Stimulated activated naive CD8-positive, alpha-beta T cell treated with anti-CD3 and anti-CD28 coated beads, Interleukin-15, amount 100 ng/mL, for 72 hours (primary cell): Measurements from ENCODE around the gene ZCCHC14.

Experiments used
- ATAC-seq: fragments of 150-1000 bp; cut with Tn5 transposase; 2 replicates; pipeline ENCODE4 v1.10.0; 2021; ENCODE audit warnings: mild to moderate bottlenecking, moderate library complexity
- DNase-seq, 2 donors: peaks; one replicate each; pipeline ENCODE4 v3.0.0; 2021 to 2022
- H3K27ac Mint-ChIP-seq, 2 donors: one replicate each; pipeline ENCODE4 v1.8.0; 2022; ENCODE audit warnings: mild to moderate bottlenecking in 2 of 2, mixed read lengths in 2 of 2, moderate library complexity in 2 of 2
- H3K27me3 Mint-ChIP-seq: one replicate; pipeline ENCODE4 v1.8.0; 2022; ENCODE audit warnings: mixed read lengths
- H3K4me1 Mint-ChIP-seq: one replicate; pipeline ENCODE4 v1.8.0; 2022; ENCODE audit warnings: mild to moderate bottlenecking, mixed read lengths
- H3K4me3 Mint-ChIP-seq, 2 donors: one replicate each; pipeline ENCODE4 v1.8.0; 2022; ENCODE audit warnings: mild to moderate bottlenecking in 2 of 2, mixed read lengths in 2 of 2, moderate library complexity in 1 of 2
- H3K9me3 Mint-ChIP-seq, 2 donors: one replicate each; pipeline ENCODE4 v1.8.0; 2022; ENCODE audit warnings: mixed read lengths in 2 of 2

The ZCCHC14 gene

DNA sequence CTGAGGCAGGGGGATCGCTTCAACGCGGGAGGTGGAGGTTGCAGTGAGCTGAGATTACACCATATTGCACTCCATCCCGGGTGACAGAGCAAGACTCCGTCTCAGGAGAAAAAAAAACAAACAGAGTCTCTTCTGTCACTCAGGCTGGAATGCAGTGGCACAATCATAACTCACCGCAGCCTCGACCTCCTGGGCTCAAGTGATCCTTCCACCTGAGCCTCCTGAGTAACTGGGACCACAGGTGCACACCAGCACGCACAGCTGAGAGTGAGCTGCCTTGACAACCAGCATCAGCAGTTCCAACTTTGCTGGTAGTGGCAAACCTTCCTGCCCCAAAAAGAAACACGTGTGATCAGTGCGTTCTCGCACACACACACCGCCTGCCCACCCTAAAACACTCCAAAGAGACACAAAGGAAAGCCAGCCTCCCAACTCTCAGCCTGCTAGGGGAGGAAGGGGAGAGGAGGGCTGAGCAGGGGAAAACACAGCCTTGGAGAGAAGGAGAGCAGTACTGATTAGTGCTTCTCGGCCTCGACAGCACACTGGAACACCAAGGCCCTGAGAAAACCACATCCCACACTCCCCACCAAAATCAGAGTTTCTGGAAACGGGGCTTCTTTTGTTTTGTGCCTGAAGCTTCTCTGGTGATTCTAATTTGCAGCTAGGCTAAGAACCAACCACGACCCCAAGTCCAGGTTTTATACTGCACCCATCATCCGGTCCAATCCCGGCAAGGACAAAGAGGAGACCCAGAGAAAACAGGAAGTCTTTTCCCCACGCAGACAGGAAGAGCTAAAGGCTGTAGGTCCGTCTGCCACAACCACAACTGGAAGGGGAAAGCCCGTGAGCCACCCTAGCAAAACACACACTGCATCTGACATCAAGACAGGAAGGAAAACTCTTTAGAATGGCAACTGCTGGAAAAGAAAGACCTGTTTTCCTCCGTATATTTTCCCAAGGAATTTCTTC, 28.8 kb downstream of the ZCCHC14 start:
- H3K4me1 Mint-ChIP-seq: peaks cover 56% of the 10 kb centered on the region
- peak overlapping the region; percentile 78 to 87 for H3K4me3 Mint-ChIP-seq
- ATAC-seq (peak; percentile 79), DNase-seq (peak; percentile 28 to 50)
- H3K9me3 Mint-ChIP-seq: no peaks in the 10 kb centered on the region
- H3K27me3 Mint-ChIP-seq: no peaks in the 10 kb centered on the region
- H3K27ac Mint-ChIP-seq: peak overlapping the region; percentile 4 to 82

DNA sequence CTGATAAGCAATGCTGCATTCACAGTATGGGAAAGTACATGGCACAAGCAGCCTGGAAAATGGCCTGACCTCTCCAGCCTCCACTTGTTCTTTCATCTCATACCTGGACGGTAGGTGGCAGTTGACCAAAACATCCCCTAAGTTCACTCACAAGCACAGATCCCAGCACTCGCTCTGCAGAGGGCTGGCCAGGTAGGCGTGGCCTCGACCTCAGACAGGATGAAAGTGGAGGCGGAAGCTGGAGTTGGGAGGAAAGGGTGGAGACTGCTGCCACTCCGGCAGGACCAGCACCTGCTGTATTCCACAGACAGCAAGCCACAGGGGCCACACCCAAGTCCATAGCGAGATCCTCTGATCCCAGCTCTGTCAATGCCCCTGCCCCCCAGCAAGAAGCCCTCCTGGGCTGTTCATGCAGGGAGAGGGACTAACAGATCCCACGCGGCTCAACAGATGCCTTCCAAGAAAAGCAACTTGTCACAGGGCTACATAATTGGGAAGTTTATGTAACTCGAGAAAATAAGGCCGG, 31.3 kb downstream of the ZCCHC14 start:
- ATAC-seq (no peak), DNase-seq (no peak)
- Mint-ChIP-seq H3K4me1 (peaks cover 72% of the 10 kb centered on the region), H3K4me3 (no peak overlapping the region), H3K27me3 (no peaks in the 10 kb centered on the region), H3K9me3 (no peaks in the 10 kb centered on the region), H3K27ac (no peak overlapping the region)

DNA sequence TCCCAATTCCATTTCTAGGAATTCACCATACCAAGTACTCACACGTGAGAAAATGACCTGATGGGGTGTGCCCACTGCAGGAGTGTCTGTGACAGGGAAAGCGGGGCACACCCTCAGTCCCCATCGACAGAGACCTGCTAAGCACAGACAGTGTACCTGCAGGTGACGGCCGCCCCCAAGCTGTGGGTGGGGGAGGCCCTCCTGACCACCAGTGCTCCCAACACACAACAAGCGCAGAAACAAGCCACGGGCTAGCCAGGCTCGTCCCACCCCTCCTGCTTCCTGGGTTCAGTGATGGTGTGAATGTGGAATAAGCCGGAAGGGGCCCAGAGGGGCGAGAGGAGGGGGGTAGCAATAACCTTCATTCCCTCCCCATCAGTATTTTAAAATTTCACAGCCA, 31.9 kb downstream of the ZCCHC14 start:
- peaks cover 66% of the 10 kb centered on the region for H3K4me1 Mint-ChIP-seq
- H3K27ac Mint-ChIP-seq: no peak overlapping the region
- H3K9me3 Mint-ChIP-seq: no peaks in the 10 kb centered on the region
- no peak for ATAC-seq
- no peaks in the 10 kb centered on the region for H3K27me3 Mint-ChIP-seq
- no peak overlapping the region for H3K4me3 Mint-ChIP-seq
- DNase-seq: no peak

DNA sequence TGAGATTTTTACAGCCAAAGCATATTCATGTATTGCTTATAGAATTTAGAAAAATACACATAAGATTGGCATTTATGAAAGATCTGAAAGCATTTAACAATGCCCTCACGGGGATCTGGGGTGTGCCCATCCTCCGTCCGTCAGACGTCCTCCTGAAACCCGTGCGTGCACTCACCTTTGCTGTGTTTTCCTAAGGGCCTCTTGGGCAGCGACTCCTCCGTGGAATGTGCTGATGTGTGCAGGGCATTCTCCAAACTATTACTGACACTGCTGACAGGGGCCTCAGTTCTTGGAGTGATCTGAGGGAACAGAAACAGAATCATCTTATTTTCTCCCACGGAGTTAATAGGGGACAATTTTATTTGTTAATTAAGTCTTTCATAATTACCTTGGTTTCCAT, 33.0 kb downstream of the ZCCHC14 start:
- Mint-ChIP-seq H3K9me3 (no peaks in the 10 kb centered on the region), H3K4me3 (no peak overlapping the region), H3K27ac (no peak overlapping the region), H3K4me1 (peaks cover 56% of the 10 kb centered on the region), H3K27me3 (no peaks in the 10 kb centered on the region)
- ATAC-seq (no peak), DNase-seq (no peak)

DNA sequence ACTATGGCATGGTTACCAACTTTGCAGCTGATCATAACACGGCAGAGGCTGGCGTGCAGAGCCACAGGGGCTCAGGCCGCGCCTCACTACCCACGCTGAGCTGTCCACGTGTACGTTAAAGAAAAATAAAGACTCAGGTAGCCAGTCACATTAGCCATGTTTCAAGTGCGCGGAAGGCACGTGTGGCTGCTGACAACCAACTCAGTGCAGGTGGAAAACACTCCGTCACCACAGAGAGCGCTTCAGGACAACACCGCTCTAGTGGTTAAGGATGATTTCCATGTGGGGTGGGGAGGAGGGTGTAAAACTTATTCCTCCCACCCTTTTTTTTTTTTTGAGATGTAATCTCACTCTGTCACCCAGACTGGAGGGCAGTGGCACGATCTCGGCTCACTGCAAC, 33.8 kb downstream of the ZCCHC14 start:
- no peak for ATAC-seq
- Mint-ChIP-seq H3K9me3 (no peaks in the 10 kb centered on the region), H3K4me1 (peaks cover 48% of the 10 kb centered on the region), H3K27me3 (no peaks in the 10 kb centered on the region), H3K27ac (no peak overlapping the region), H3K4me3 (no peak overlapping the region)
- no peak for DNase-seq

DNA sequence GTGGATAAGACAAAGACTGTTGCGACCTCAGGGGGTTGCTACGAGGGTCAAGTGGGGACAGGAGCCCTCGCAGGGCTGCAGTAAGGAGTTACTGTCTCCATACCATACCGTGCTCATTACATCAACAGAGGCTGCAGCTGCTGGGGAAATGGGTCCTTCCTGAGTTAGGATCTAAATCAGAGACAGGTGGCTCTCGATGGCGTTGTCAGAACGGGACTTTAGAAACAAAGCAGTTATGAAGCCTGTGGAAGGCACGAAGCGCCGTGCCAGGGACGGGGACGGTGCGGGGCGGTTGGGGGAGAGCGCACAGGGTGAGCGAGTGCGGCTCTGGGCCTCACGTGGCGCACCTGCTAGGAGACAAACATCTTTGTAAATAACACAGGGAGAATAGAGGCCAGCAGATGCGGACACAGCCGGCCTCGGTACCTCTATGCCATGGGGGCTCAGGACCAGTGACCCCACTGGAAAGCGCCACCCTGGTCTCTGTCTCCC, 34.4 kb downstream of the ZCCHC14 start:
- H3K9me3 Mint-ChIP-seq: no peaks in the 10 kb centered on the region
- no peak overlapping the region for H3K4me3 Mint-ChIP-seq
- ATAC-seq (no peak), DNase-seq (no peak)
- H3K27ac Mint-ChIP-seq: no peak overlapping the region
- peaks cover 42% of the 10 kb centered on the region for H3K4me1 Mint-ChIP-seq
- H3K27me3 Mint-ChIP-seq: no peaks in the 10 kb centered on the region

DNA sequence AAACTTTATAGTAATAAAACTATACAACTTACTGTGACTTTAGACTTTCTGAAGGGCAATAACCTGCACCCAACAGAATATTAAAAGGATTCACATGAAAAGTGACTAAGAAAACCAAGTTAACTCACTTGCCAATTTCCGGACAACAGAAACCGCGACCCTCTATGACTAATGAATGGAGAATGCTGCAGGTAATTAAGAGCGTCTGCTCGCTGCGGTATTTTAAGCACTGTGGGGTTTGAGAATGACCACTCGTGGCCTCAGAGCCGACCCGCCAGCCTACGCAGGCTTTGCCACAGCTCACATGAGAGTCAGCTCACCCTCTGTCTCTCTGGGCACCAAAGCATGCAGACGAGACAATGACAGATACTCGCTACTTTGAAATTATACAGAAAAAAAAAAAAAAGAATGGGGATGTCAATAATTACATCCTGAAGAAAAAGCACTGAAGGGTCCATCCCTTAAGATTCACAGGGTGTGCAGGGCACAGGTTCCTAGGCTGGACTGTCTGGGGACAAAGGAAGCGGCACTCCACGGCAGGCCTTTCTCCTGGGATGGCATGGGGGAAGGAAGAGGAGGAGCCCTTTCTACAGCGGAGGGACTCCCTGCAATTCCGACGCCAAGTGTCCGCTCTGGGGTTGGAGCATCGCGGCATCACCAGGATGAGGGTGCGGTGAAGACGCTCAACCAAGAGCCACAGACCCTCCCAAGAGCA, 35.0 kb downstream of the ZCCHC14 start:
- Mint-ChIP-seq H3K27ac (peak overlapping the region; percentile 68 to 82), H3K9me3 (no peaks in the 10 kb centered on the region), H3K27me3 (no peaks in the 10 kb centered on the region), H3K4me3 (peak overlapping the region; percentile 44 to 54), H3K4me1 (peaks cover 36% of the 10 kb centered on the region)
- DNase-seq: peak in 1 of 2 donors; percentile 71
- ATAC-seq: peak; percentile 91

DNA sequence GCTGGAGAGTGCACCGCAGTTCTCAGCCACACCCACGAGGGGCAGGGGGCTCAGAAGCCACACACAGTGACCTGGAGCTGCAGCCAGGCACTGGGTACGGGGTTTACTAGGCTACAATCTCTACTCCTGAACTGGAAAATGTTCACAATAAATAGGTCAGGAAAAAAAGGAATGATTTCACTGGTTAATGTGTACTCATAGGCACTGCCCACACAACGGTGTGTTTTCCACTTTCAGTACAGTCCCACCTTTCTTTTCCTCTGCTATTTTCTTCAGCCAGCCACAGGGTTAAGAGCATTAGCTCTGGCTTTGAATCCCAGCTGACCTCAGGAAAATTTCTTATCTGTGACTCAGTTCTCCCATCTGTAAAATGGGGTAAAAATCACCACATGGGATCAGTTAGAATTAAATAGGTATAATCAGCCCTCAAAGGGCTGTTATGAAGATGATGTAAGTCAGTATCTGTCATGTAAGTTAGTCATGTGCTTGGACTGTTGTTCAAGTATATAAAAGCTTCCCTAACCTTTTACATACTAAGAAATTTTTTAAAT, 35.7 kb downstream of the ZCCHC14 start:
- Mint-ChIP-seq H3K27me3 (no peaks in the 10 kb centered on the region), H3K4me3 (peak overlapping the region in 1 of 2 donors; percentile 34), H3K9me3 (no peaks in the 10 kb centered on the region), H3K27ac (peak overlapping the region; percentile 68 to 82), H3K4me1 (peaks cover 29% of the 10 kb centered on the region)
- ATAC-seq (peak; percentile 67), DNase-seq (no peak)

DNA sequence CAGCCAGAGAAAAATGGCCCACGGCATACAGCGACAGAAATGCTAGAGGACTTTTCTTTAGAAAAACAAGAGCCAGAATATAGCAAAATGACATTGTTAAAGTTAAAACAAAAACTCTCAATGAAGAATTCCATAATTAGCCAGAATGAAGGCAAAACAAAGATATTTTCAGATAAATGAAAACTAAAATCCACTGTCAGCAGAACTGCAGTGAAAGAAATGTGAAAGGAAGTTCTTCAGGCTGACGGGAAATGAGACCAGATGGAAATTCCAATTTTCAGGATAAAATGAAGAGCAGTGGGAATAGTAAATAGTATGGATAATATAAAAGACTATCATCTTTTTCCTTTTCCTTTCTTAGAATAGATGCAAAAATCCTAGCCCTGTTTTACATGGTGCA, 38.4 kb downstream of the ZCCHC14 start:
- Mint-ChIP-seq H3K27me3 (no peaks in the 10 kb centered on the region), H3K4me1 (peaks cover 22% of the 10 kb centered on the region), H3K4me3 (no peak overlapping the region), H3K9me3 (no peaks in the 10 kb centered on the region), H3K27ac (no peak overlapping the region)
- ATAC-seq (no peak), DNase-seq (no peak)

DNA sequence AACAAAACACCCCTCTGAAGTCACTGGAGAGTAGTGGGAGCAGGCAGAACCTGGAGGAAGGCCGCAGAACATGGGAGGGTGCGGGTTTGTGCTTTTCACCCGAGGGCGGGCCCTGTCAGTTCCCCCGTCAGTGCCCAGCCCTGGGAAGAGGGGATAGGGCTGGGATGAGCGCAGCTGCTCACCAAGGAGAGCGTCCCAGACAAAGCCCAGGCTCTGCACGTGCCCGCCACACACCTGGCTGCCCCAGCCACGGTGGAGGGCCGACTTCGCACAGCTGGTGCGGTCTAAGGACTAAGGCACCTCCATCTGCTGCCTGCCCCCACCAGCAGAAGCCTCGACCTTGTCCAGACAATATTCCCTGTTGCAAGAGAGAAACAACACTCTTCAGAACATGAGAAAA, 39.5 kb downstream of the ZCCHC14 start:
- no peak overlapping the region for H3K27ac Mint-ChIP-seq
- H3K27me3 Mint-ChIP-seq: no peaks in the 10 kb centered on the region
- H3K4me1 Mint-ChIP-seq: peaks cover 21% of the 10 kb centered on the region
- DNase-seq (no peak), ATAC-seq (no peak)
- H3K9me3 Mint-ChIP-seq: no peaks in the 10 kb centered on the region
- H3K4me3 Mint-ChIP-seq: no peak overlapping the region

DNA sequence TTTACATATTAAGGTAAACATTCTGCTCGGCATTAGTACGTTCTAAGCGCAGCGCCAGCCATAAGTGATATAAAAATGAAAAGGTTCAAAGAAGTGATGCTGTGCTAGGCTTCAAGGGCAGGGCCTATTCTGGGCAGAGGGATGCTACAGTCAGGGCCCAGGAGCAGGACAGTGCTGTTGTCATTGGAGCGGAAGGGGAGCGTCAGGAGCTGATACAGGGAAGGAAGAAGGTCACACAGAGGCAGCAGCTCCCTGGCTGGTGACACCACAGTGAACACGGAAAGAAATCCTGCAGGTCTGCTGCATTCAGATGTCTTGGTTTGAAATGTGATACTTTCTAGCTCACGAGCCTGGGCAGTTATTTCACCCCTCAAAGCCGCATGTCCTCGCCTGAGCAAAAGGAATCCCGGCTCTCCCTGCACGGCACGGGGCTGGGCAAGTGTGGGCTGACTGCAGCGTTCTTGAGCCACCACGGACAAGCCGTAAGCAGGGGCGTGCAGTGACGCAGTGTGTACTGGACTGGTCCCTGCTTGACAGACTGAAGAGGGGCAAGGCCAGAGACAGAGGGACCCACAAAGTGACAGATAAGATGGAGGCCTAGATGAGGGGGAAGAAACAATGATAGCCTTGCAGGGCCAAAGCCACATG, 41.1 kb downstream of the ZCCHC14 start:
- no peak overlapping the region for H3K4me3 Mint-ChIP-seq
- H3K27me3 Mint-ChIP-seq: no peaks in the 10 kb centered on the region
- DNase-seq (no peak), ATAC-seq (no peak)
- no peak overlapping the region for H3K27ac Mint-ChIP-seq
- no peaks in the 10 kb centered on the region for H3K9me3 Mint-ChIP-seq
- H3K4me1 Mint-ChIP-seq: peaks cover 6% of the 10 kb centered on the region

DNA sequence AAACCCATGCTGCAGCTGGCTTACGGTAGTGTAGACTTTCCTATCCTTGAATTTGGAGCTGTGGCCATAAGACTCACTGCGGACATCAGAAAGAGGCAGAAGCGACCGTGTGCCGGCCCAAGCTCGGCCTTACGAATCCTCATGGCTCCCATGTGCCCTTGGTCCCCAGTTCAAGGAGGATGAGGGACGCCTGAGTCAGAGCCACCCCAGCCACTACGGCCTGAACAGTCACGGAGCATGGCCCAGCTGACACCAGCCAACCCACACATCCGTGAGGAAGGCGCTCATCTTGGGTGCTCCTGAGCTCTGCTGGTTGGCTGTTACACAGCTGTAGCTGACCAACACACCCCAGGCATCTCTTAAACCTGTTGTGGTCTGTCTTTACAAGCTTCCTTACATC, 44.0 kb downstream of the ZCCHC14 start:
- no peaks in the 10 kb centered on the region for H3K27me3 Mint-ChIP-seq
- H3K27ac Mint-ChIP-seq: no peak overlapping the region
- no peak for ATAC-seq
- H3K4me1 Mint-ChIP-seq: peaks cover 6% of the 10 kb centered on the region
- DNase-seq: no peak
- H3K4me3 Mint-ChIP-seq: no peak overlapping the region
- no peaks in the 10 kb centered on the region for H3K9me3 Mint-ChIP-seq

DNA sequence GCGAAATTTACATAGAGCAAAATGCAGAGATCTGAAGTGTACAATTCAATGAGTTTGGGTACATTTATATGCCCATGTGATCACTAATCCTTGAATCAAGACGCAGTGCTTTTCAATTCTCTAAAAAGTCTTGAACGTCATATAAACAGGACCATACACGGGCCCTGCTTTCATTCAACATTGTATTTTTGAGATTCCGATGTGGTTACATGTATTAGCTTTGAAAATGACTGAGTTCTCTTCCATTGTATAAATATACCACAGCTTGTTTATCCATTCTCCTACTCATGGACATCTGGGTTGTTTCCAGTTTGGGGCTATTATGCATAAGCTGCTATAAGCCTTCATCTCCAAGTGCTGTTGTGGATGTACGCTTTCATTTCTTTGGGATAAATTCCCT, 45.5 kb downstream of the ZCCHC14 start:
- DNase-seq: no peak
- no peak overlapping the region for H3K4me3 Mint-ChIP-seq
- no peak for ATAC-seq
- no peaks in the 10 kb centered on the region for H3K9me3 Mint-ChIP-seq
- H3K27me3 Mint-ChIP-seq: no peaks in the 10 kb centered on the region
- peaks cover 6% of the 10 kb centered on the region for H3K4me1 Mint-ChIP-seq
- H3K27ac Mint-ChIP-seq: no peak overlapping the region

DNA sequence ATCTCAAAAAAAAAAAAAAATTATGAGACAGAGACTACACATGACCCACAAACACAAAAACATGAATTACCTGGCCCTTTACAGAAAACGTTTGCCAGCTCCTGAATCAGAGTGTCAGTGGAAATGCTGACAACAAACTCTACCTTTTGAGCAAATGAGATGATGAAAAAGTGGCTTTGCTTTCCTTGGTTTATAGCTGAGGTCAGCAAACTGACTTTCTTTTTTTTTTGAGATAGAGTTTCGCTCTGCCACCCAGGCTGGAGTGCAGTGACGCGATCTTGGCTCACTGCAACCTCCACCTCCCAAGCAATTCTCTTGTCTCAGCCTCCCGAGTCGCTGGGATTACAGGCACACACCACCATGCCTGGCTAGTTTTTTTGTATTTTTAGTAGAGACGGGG, 46.3 kb downstream of the ZCCHC14 start:
- DNase-seq (no peak), ATAC-seq (no peak)
- Mint-ChIP-seq H3K4me1 (peaks cover 2% of the 10 kb centered on the region), H3K9me3 (no peaks in the 10 kb centered on the region), H3K4me3 (no peak overlapping the region), H3K27ac (no peak overlapping the region), H3K27me3 (no peaks in the 10 kb centered on the region)

DNA sequence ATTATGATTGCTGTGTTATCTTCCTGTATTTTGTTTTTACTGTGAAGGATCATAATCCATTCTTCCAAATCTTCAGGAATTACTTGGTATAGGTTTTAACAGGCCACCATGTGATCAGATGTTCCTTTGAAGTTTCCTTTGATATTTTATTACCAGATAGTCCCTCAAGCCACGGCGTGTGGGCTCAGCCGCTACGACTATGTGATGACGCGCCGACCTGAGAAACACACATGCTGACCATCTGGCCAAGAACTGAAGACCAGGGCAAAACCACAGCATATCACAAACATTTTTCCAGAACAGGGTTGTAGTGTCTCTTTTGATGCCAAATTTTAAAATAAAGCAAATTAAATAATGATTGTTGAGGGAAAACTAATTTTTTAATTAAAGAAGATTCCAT, 47.3 kb downstream of the ZCCHC14 start:
- no peak overlapping the region for H3K4me3 Mint-ChIP-seq
- no peaks in the 10 kb centered on the region for H3K27me3 Mint-ChIP-seq
- ATAC-seq (no peak), DNase-seq (no peak)
- H3K4me1 Mint-ChIP-seq: no peaks in the 10 kb centered on the region
- no peaks in the 10 kb centered on the region for H3K9me3 Mint-ChIP-seq
- no peak overlapping the region for H3K27ac Mint-ChIP-seq
